Adrenal gland (tissue), 12 donors: Measurements from ENCODE around the gene SHE. TPM values are rescaled to one million over a fixed set of nuclear protein-coding genes. Genes with fewer than 3 reads are reported as not detected.

Experiments
- DNase-seq, 7 donors: peaks; one replicate each; pipeline ENCODE4 v3.0.0-alpha.2; 2019 to 2020
- H3K27ac ChIP-seq, 5 donors: fragments of 200-600 bp; sonication (generic) in 4 of 5; 1 replicate in 3 of 5; 2 replicates in 2 of 5; pipeline versions ENCODE4 v1.5.1 to v1.8.0; 2016 to 2020; ENCODE audit warnings: mild to moderate bottlenecking in 1 of 5
- H3K27me3 ChIP-seq: fragments of 200-600 bp; 2 replicates; pipeline ENCODE4 v1.8.0; 2021
- H3K36me3 ChIP-seq, 2 donors: fragments of 200-600 bp; replicated peaks in 1 of 2; 1 replicate in 1 of 2; 2 replicates in 1 of 2; pipeline versions ENCODE4 v1.5.1 to v1.8.0; 2018 to 2022
- H3K4me1 ChIP-seq, 2 donors: fragments of 200-600 bp; replicated peaks in 1 of 2; 1 replicate in 1 of 2; 2 replicates in 1 of 2; pipeline versions ENCODE4 v1.5.1 to v1.8.0; 2018 to 2021
- H3K4me3 ChIP-seq, 4 donors: fragments of 200-600 bp; sonication (generic) in 3 of 4; one replicate each; pipeline ENCODE4 v1.5.1; 2016 to 2018
- H3K9me3 ChIP-seq, 3 donors: fragments of 200-600 bp; sonication (generic) in 1 of 3; replicated peaks in 1 of 3; 1 replicate in 2 of 3; 2 replicates in 1 of 3; pipeline versions ENCODE4 v1.5.1 to v1.8.0; 2016 to 2021
- CTCF ChIP-seq, 6 experiments: fragments of 450-650 bp in 4 of 6; fragments of 200-600 bp in 2 of 6; sonication (generic) in 1 of 6; IDR thresholded peaks; 1 replicate in 5 of 6; 2 replicates in 1 of 6; pipeline versions ENCODE4 v1.5.1 to v1.8.0; 2016 to 2021; ENCODE audit warnings: antibody characterized with exemption in 6 of 6, mild to moderate bottlenecking in 2 of 6, moderate library complexity in 1 of 6
- POLR2A ChIP-seq, 2 donors: fragments of 450-650 bp; IDR thresholded peaks; one replicate each; pipeline ENCODE4 v1.6.1; 2017; ENCODE audit warnings: antibody characterized with exemption in 2 of 2, mild to moderate bottlenecking in 2 of 2, moderate library complexity in 1 of 2
- WGBS, 4 donors: extraction: QIAGEN DNeasy Blood & Tissue Kit in 2 of 4; methylation state at CpG; one replicate each; pipeline versions ENCODE4 v1.1.5 to v1.1.7; 2013 to 2017; 5-methylcytosine and 5-hydroxymethylcytosine counted together
- intact Hi-C, 2 donors: fragments of 100-400 bp; cut with DNase I; formaldehyde crosslinking; loops; one replicate each; pipeline versions ENCODE4 v1.14.1 to v1.15.0; 2022 to 2023
- polyA plus RNA-seq, 3 donors: library from polyadenylated mRNA; stranded (reverse); fragments of 200-250 nt in 2 of 3; fragments of 350-450 nt in 1 of 3; fragmentation: Illumina TruSeq in 1 of 3; extraction: RNeasy Lipid Tissue Mini Kit (QIAGEN cat#74804) in 1 of 3; gene quantifications; one replicate each; pipeline ENCODE4 v1.2.3, GENCODE V29; 2013 to 2014
- total RNA-seq, 9 donors: library from RNA; depleted of rRNA in 4 of 9; stranded (reverse); fragments of >200 nt in 4 of 9; fragments of 120-200 nt in 1 of 9; fragmentation: NEBNext Ultra II Directional in 1 of 9; extraction: Animal tissue kit (Norgen Biotek cat#: 25700) in 1 of 9; gene quantifications; one replicate each; pipeline versions ENCODE4 v1.1.0 to v1.2.4, GENCODE V29; 2013 to 2023
- donor health status: healthy with polysubstance abuse.
- donor health status: Bipolar disorder and iron deficiency.
- donor health status: DM: yes; HTN: yes; CAD: no.
- donor health status: DM: no; HTN: no; CAD: no.
- donor health status: DM: no; HTN: no; CAD: no.
- donor health status: DM: yes; HTN: yes; CAD: no.

SHE gene
- total and polyA plus RNA-seq, 12 donors: 6.4 to 30.7 (median 17.1) TPM

- H3K4me1 ChIP-seq: peaks cover 6 to 34% of the 10 kb centered on the region in 2 donors
- intact Hi-C loops: no loop called here
- no peaks in the 10 kb centered on the region for H3K27me3 ChIP-seq
- TF ChIP-seq CTCF (IDR thresholded peaks at IDR 0.05): no peak
- no peak for TF ChIP-seq POLR2A (IDR thresholded peaks at IDR 0.05)
- 14 to 16% (median 16%) methylated on average over 35 to 43 of the region's 43 CpGs; no CpG with 5 or more reads in 1 of the 4 donors for WGBS, 4 donors
- H3K27ac ChIP-seq: peak overlapping the region in 2 of 5 donors; percentile 75 to 83
- H3K36me3 ChIP-seq: no peaks in the 10 kb centered on the region
- no peaks in the 10 kb centered on the region for H3K9me3 ChIP-seq
- peak overlapping the region in 2 of 4 donors; percentile 43 to 53 for H3K4me3 ChIP-seq
- peak in 2 of 7 donors; percentile 13 to 14 for DNase-seq
Measured at GRCh38 chr1:154502744-154503115, 518 bp upstream of the SHE start.

GRCh38 chr1:154501423-154502065, 668 bp downstream of the SHE start:
- peak overlapping the region in 3 of 5 donors; percentile 55 to 83 (median 75) for H3K27ac ChIP-seq
- intact Hi-C loops: no loop called here
- WGBS, 4 donors: 2 to 26% (median 16%) methylated on average over 4 to 54 of the region's 54 CpGs
- peak; percentile 61 to 69 (median 63) for DNase-seq
- H3K36me3 ChIP-seq: no peaks in the 10 kb centered on the region
- TF ChIP-seq CTCF (IDR thresholded peaks at IDR 0.05) (peak in 1 of 6 experiments; percentile 5), POLR2A (IDR thresholded peaks at IDR 0.05) (peak in 1 of 2 donors; percentile 40)
- H3K9me3 ChIP-seq: no peaks in the 10 kb centered on the region
- peak overlapping the region in 2 of 4 donors; percentile 43 to 53 for H3K4me3 ChIP-seq
- peaks cover 16 to 45% of the 10 kb centered on the region in 2 donors for H3K4me1 ChIP-seq
- H3K27me3 ChIP-seq: no peaks in the 10 kb centered on the region

- H3K9me3 ChIP-seq: no peaks in the 10 kb centered on the region
- TF ChIP-seq POLR2A (IDR thresholded peaks at IDR 0.05) (no peak), CTCF (IDR thresholded peaks at IDR 0.05) (no peak)
Measured at GRCh38 chr1:154500533-154500932, 1.7 kb downstream of the SHE start.

GRCh38 chr1:154499446-154499845, 2.8 kb downstream of the SHE start:
- Histone ChIP-seq H3K9me3 (no peaks in the 10 kb centered on the region), H3K36me3 (no peaks in the 10 kb centered on the region), H3K27ac (no peak overlapping the region), H3K4me1 (peaks cover 19 to 57% of the 10 kb centered on the region in 2 donors), H3K4me3 (no peak overlapping the region), H3K27me3 (no peaks in the 10 kb centered on the region)
- TF ChIP-seq CTCF (IDR thresholded peaks at IDR 0.05): no peak
- TF ChIP-seq POLR2A (IDR thresholded peaks at IDR 0.05): no peak
- WGBS, 4 donors: 67 to 87% (median 76%) methylated on average over 1 of the region's 1 CpG
- intact Hi-C loops: no loop called here
- no peak for DNase-seq

More at GRCh38 chr1:154500533-154500932, 1.7 kb downstream of the SHE start:
- H3K4me1 ChIP-seq: peaks cover 19 to 50% of the 10 kb centered on the region in 2 donors
- no peaks in the 10 kb centered on the region for H3K36me3 ChIP-seq
- no peak for DNase-seq
- no peak overlapping the region for H3K27ac ChIP-seq
- peak overlapping the region in 2 of 4 donors; percentile 43 to 53 for H3K4me3 ChIP-seq
- H3K27me3 ChIP-seq: no peaks in the 10 kb centered on the region
- WGBS, 4 donors: 79 to 89% (median 80%) methylated on average over 8 of the region's 8 CpGs
- intact Hi-C loops: no loop called here
